Left ventricle myocardium inferior (tissue), 1 donor: ENCODE data around the gene DEUP1. TPM values are rescaled to one million over a fixed set of nuclear protein-coding genes. Genes with fewer than 3 reads are reported as not detected.
A peak's percentile ranks its signal among the peaks of the same experiment; 100 is the strongest.

Source experiments
- DNase-seq: peaks from one replicate; pipeline ENCODE4 v3.0.0-alpha.2; 2020
- H3K27ac ChIP-seq: fragments of 200-600 bp; replicated peaks from 2 replicates; pipeline ENCODE4 v1.8.0; 2021
- H3K27me3 ChIP-seq: fragments of 200-600 bp; 2 replicates; pipeline ENCODE4 v1.8.0; 2021; ENCODE audit warnings: low read depth
- H3K36me3 ChIP-seq: fragments of 200-600 bp; 2 replicates; pipeline ENCODE4 v1.8.0; 2021
- H3K4me1 ChIP-seq: fragments of 200-600 bp; 2 replicates; pipeline ENCODE4 v1.8.0; 2021
- H3K4me3 ChIP-seq: fragments of 200-600 bp; 2 replicates; pipeline ENCODE4 v1.8.0; 2021; ENCODE audit warnings: mild to moderate bottlenecking, moderate library complexity
- H3K9me3 ChIP-seq: fragments of 200-600 bp; replicated peaks from 2 replicates; pipeline ENCODE4 v1.8.0; 2021
- CTCF ChIP-seq: fragments of 200-600 bp; IDR thresholded peaks from 2 replicates; pipeline ENCODE4 v1.8.0; 2021; ENCODE audit warnings: antibody characterized with exemption, mild to moderate bottlenecking, borderline replicate concordance
- intact Hi-C: fragments of 100-400 bp; cut with micrococcal nuclease; formaldehyde crosslinking; loops from one replicate; pipeline ENCODE4 v1.11.0; 2022
- total RNA-seq: library from RNA; stranded (reverse); fragmentation: NEBNext Ultra II Directional; extraction: Animal tissue kit (Norgen Biotek cat#: 25700); gene quantifications from one replicate; pipeline ENCODE4 v1.2.1, GENCODE V29; 2021
- donor health status: DM: no; HTN: yes; CAD: no; lungs with severe emphysema.

The DEUP1 gene
- total RNA-seq, 1 donor from 2014 or later, result not detected

- intact Hi-C loops, result no loop called here
- Histone ChIP-seq H3K4me1 (peaks cover 11% of the 10 kb centered on the region), H3K27me3 (peaks cover 18% of the 10 kb centered on the region), H3K9me3 (no peaks in the 10 kb centered on the region), H3K27ac (no peak overlapping the region), H3K36me3 (no peaks in the 10 kb centered on the region), H3K4me3 (no peak overlapping the region)
- no peak for DNase-seq
- no peak for TF ChIP-seq CTCF
Observed at GRCh38 chr11:93326681-93327080, 3.9 kb upstream of the DEUP1 start.

GRCh38 chr11:93329936-93330445 lies 551 bp upstream of the DEUP1 start:
- Histone ChIP-seq H3K9me3 (no peaks in the 10 kb centered on the region), H3K27me3 (peaks cover 28% of the 10 kb centered on the region), H3K4me3 (peak overlapping the region; percentile 61), H3K36me3 (no peaks in the 10 kb centered on the region), H3K4me1 (peaks cover 11% of the 10 kb centered on the region), H3K27ac (no peak overlapping the region)
- DNase-seq, result no peak
- TF ChIP-seq CTCF, result no peak
- intact Hi-C loops, result no loop called here

GRCh38 chr11:93340223-93340622 lies 9.7 kb downstream of the DEUP1 start:
- no peak overlapping the region for H3K27ac ChIP-seq
- no peaks in the 10 kb centered on the region for H3K36me3 ChIP-seq
- TF ChIP-seq CTCF, result no peak

GRCh38 chr11:93344855-93345333 lies 14.4 kb downstream of the DEUP1 start:
- intact Hi-C loops, result no loop called here

More at GRCh38 chr11:93340223-93340622, 9.7 kb downstream of the DEUP1 start:
- Histone ChIP-seq H3K4me3 (no peak overlapping the region), H3K4me1 (peaks cover 5% of the 10 kb centered on the region), H3K9me3 (no peaks in the 10 kb centered on the region), H3K27me3 (no peaks in the 10 kb centered on the region)
- no peak for DNase-seq
- intact Hi-C loops, result no loop called here

GRCh38 chr11:93348930-93349329 lies 18.4 kb downstream of the DEUP1 start:
- peaks cover 6% of the 10 kb centered on the region for H3K9me3 ChIP-seq
- no peak for TF ChIP-seq CTCF
- H3K4me3 ChIP-seq, result no peak overlapping the region
- no peak for DNase-seq
- intact Hi-C loops, result no loop called here
- H3K36me3 ChIP-seq, result no peaks in the 10 kb centered on the region
- no peaks in the 10 kb centered on the region for H3K4me1 ChIP-seq
- H3K27ac ChIP-seq, result no peak overlapping the region
- no peaks in the 10 kb centered on the region for H3K27me3 ChIP-seq

More at GRCh38 chr11:93344855-93345333, 14.4 kb downstream of the DEUP1 start:
- no peak for TF ChIP-seq CTCF
- no peaks in the 10 kb centered on the region for H3K36me3 ChIP-seq
- no peak overlapping the region for H3K4me3 ChIP-seq
- DNase-seq, result no peak
- no peaks in the 10 kb centered on the region for H3K27me3 ChIP-seq
- no peak overlapping the region for H3K27ac ChIP-seq
- H3K9me3 ChIP-seq, result peaks cover 6% of the 10 kb centered on the region
- no peaks in the 10 kb centered on the region for H3K4me1 ChIP-seq
